ENCODE results near the gene DIS3L2. TPM values are rescaled to one million over a fixed set of nuclear protein-coding genes. Genes with fewer than 3 reads are reported as not detected.

DIS3L2 gene
- total and polyA plus RNA-seq, 2 experiments from 2014 or later, result 15.2 to 25.3 TPM

GRCh38 chr2:231936491-231936890 is 25.0 kb upstream of the DIS3L2 start:
- Histone ChIP-seq H3K4me2 (no peak overlapping the region), H3K4me3 (no peak overlapping the region), H2AFZ (no peak overlapping the region), H3F3A (replicated peaks; ENCODE audit: low read depth) (no peaks in the 10 kb centered on the region), H3K36me3 (ENCODE audit: insufficient read depth) (no peaks in the 10 kb centered on the region), H3K79me2 (replicated peaks; ENCODE audit: insufficient read depth) (no peaks in the 10 kb centered on the region), H3K27ac (ENCODE audit: low read depth) (no peak overlapping the region), H3K4me1 (ENCODE audit: insufficient read depth) (no peaks in the 10 kb centered on the region), H3K9me2 (ENCODE audit: insufficient read depth) (peaks cover 4% of the 10 kb centered on the region; the same call in 1 of the 2 replicates), H3K27me3 (ENCODE audit: insufficient read depth) (no peaks in the 10 kb centered on the region), H4K20me1 (replicated peaks; ENCODE audit: insufficient read depth) (no peaks in the 10 kb centered on the region)
- H3K27ac Mint-ChIP-seq, result no peak overlapping the region
- H3K9me3 Mint-ChIP-seq, result no peaks in the 10 kb centered on the region
- DNase-seq (ENCODE audit: low spot score) (no peak), ATAC-seq (no peak)
- no peak for TF ChIP-seq EZH2phosphoT487 (IDR thresholded peaks at IDR 0.05; ENCODE audit: unreplicated experiment)
- TF ChIP-seq REST (IDR thresholded peaks at IDR 0.05; ENCODE audit: unreplicated experiment), result no peak
- no peak for TF ChIP-seq EZH2 (IDR thresholded peaks at IDR 0.05; ENCODE audit: low read depth, unreplicated experiment)
- TF ChIP-seq POLR2AphosphoS5 (IDR thresholded peaks at IDR 0.05; ENCODE audit: low read depth), result no peak
- no peak for TF ChIP-seq ETS1 (IDR thresholded peaks at IDR 0.05)
- no peak for TF ChIP-seq STAT1 (IDR thresholded peaks at IDR 0.05; ENCODE audit: unreplicated experiment)
- no peak for TF ChIP-seq NANOG (IDR thresholded peaks at IDR 0.05; ENCODE audit: borderline replicate concordance)
- no peak for TF ChIP-seq ZNF331 (CRISPR knock-in tag; IDR thresholded peaks at IDR 0.05; ENCODE audit: low read depth)
- TF ChIP-seq JUNB (IDR thresholded peaks at IDR 0.05; ENCODE audit: unreplicated experiment), result no peak
- TF ChIP-seq CTCF (conservative IDR thresholded peaks at IDR 0.05; ENCODE audit: low read depth in 2 of 2), result no peak
- H3K36me3 Mint-ChIP-seq (ENCODE audit: low read depth), result no peaks in the 10 kb centered on the region
- H3K4me1 Mint-ChIP-seq, result no peaks in the 10 kb centered on the region
- peaks cover 8% of the 10 kb centered on the region for H3K27me3 Mint-ChIP-seq (ENCODE audit: insufficient read depth, low read depth, poor library complexity)
- H3K4me3 Mint-ChIP-seq, result no peak overlapping the region

GRCh38 chr2:231937057-231937456 is 24.5 kb upstream of the DIS3L2 start:
- H2AFZ ChIP-seq, result no peak overlapping the region
- peaks cover 4% of the 10 kb centered on the region; the same call in 1 of the 2 replicates for H3K9me2 ChIP-seq (ENCODE audit: insufficient read depth)
- no peaks in the 10 kb centered on the region for H3K4me1 Mint-ChIP-seq
- no peak overlapping the region for H3K4me3 ChIP-seq
- no peak for DNase-seq (ENCODE audit: low spot score)
- no peaks in the 10 kb centered on the region for H3K9me3 Mint-ChIP-seq
- no peaks in the 10 kb centered on the region for H3K79me2 ChIP-seq (replicated peaks; ENCODE audit: insufficient read depth)
- H3K27me3 Mint-ChIP-seq (ENCODE audit: insufficient read depth, low read depth, poor library complexity), result peaks cover 8% of the 10 kb centered on the region
- H3K36me3 Mint-ChIP-seq (ENCODE audit: low read depth), result no peaks in the 10 kb centered on the region
- no peaks in the 10 kb centered on the region for H3K4me1 ChIP-seq (ENCODE audit: insufficient read depth)
- no peak for ATAC-seq
- TF ChIP-seq ETS1 (IDR thresholded peaks at IDR 0.05) (no peak), EZH2 (IDR thresholded peaks at IDR 0.05; ENCODE audit: low read depth, unreplicated experiment) (no peak)
- H3K4me3 Mint-ChIP-seq, result no peak overlapping the region
- no peak overlapping the region for H3K4me2 ChIP-seq
- H3K27me3 ChIP-seq (ENCODE audit: insufficient read depth), result no peaks in the 10 kb centered on the region
- H4K20me1 ChIP-seq (replicated peaks; ENCODE audit: insufficient read depth), result no peaks in the 10 kb centered on the region
- H3K27ac Mint-ChIP-seq, result no peak overlapping the region
- no peaks in the 10 kb centered on the region for H3K36me3 ChIP-seq (ENCODE audit: insufficient read depth)
- H3F3A ChIP-seq (replicated peaks; ENCODE audit: low read depth), result no peaks in the 10 kb centered on the region
- H3K27ac ChIP-seq (ENCODE audit: low read depth), result no peak overlapping the region
